WTC11 (cell line): Measurements from ENCODE around the gene SGIP1. TPM values are rescaled to one million over a fixed set of nuclear protein-coding genes. Genes with fewer than 3 reads are reported as not detected.

Experiments used
- ATAC-seq: fragments of 200-7000 bp; cut with Tn5 transposase; 2 replicates; pipeline ENCODE4 v1.10.0; 2021; ENCODE audit warnings: mild to moderate bottlenecking, moderate library complexity
- CTCF ChIA-PET: fragments of 300-600 bp; sonication (Branson Sonifier 250); formaldehyde crosslinking; loops from one replicate; lab custom pipeline; 2021; ENCODE audit warnings: antibody characterized with exemption; lab: Charles Lee
- POLR2A ChIA-PET: fragments of 350-600 bp; sonication (Branson Sonifier 250); formaldehyde crosslinking; loops from one replicate; lab custom pipeline; 2021; ENCODE audit warnings: antibody characterized with exemption; lab: Charles Lee
- DNase-seq: peaks from one replicate; pipeline ENCODE4 v3.0.0; 2021; ENCODE audit warnings: low spot score
- H3K27ac Mint-ChIP-seq: 2 replicates; pipeline ENCODE4 v1.8.0; 2021; ENCODE audit warnings: mixed read lengths
- H3K27me3 Mint-ChIP-seq: 2 replicates; pipeline ENCODE4 v1.8.0; 2021; ENCODE audit warnings: low read depth, mild to moderate bottlenecking, moderate library complexity, mixed read lengths
- H3K36me3 Mint-ChIP-seq: 2 replicates; pipeline ENCODE4 v1.8.0; 2021; ENCODE audit warnings: mixed read lengths
- H3K4me1 Mint-ChIP-seq: 2 replicates; pipeline ENCODE4 v1.8.0; 2022; ENCODE audit warnings: mixed read lengths
- H3K4me3 Mint-ChIP-seq: 2 replicates; pipeline ENCODE4 v1.8.0; 2021; ENCODE audit warnings: mild to moderate bottlenecking, moderate library complexity, mixed read lengths
- H3K9me3 Mint-ChIP-seq: 2 replicates; pipeline ENCODE4 v1.8.0; 2021; ENCODE audit warnings: mixed read lengths
- AR ChIP-seq: fragments of 250-450 bp; sonication (Bioruptor Pico); IDR thresholded peaks from 2 replicates; pipeline ENCODE4 v1.9.0; 2021; ENCODE audit warnings: mild to moderate bottlenecking
- E2F5 ChIP-seq: sonication (generic); formaldehyde crosslinking; IDR thresholded peaks from 2 replicates; pipeline ENCODE4 v1.8.1; 2022; ENCODE audit warnings: mild to moderate bottlenecking, moderate library complexity, missing genetic modification reagents
- ETV6 ChIP-seq: sonication (generic); formaldehyde crosslinking; IDR thresholded peaks from 2 replicates; pipeline ENCODE4 v1.8.1; 2022; ENCODE audit warnings: mild to moderate bottlenecking, missing genetic modification reagents
- GABPB1 ChIP-seq: sonication (generic); formaldehyde crosslinking; IDR thresholded peaks from 2 replicates; pipeline ENCODE4 v1.8.1; 2023; ENCODE audit warnings: mild to moderate bottlenecking, missing genetic modification reagents
- IRF1 ChIP-seq: sonication (generic); formaldehyde crosslinking; IDR thresholded peaks from 2 replicates; pipeline ENCODE4 v1.8.0; 2023; ENCODE audit warnings: missing genetic modification reagents
- JUN ChIP-seq: sonication (generic); formaldehyde crosslinking; IDR thresholded peaks from 2 replicates; pipeline ENCODE4 v1.8.0; 2023; ENCODE audit warnings: mild to moderate bottlenecking, missing genetic modification reagents
- KAT7 ChIP-seq: sonication (generic); formaldehyde crosslinking; IDR thresholded peaks from 2 replicates; pipeline ENCODE4 v1.8.1; 2023; ENCODE audit warnings: missing genetic modification reagents, mild to moderate bottlenecking, borderline replicate concordance
- MAX ChIP-seq: sonication (generic); formaldehyde crosslinking; IDR thresholded peaks from 2 replicates; pipeline ENCODE4 v1.8.0; 2022; ENCODE audit warnings: mild to moderate bottlenecking, missing genetic modification reagents
- MXD4 ChIP-seq: fragments of 250-450 bp; sonication (Bioruptor Pico); IDR thresholded peaks from 2 replicates; pipeline ENCODE4 v1.8.0; 2021; ENCODE audit warnings: mild to moderate bottlenecking, moderate library complexity, borderline replicate concordance
- NFYB ChIP-seq: sonication (generic); formaldehyde crosslinking; conservative IDR thresholded peaks from 2 replicates; pipeline ENCODE4 v1.8.0; 2022; ENCODE audit warnings: low read depth, missing genetic modification reagents
- NR2C2 ChIP-seq: sonication (generic); formaldehyde crosslinking; IDR thresholded peaks from 2 replicates; pipeline ENCODE4 v1.8.0; 2022; ENCODE audit warnings: mild to moderate bottlenecking, missing genetic modification reagents
- SMAD3 ChIP-seq: sonication (generic); formaldehyde crosslinking; IDR thresholded peaks from 2 replicates; pipeline ENCODE4 v1.8.0; 2022; ENCODE audit warnings: missing genetic modification reagents, mild to moderate bottlenecking, borderline replicate concordance
- STAT6 ChIP-seq: sonication (generic); formaldehyde crosslinking; conservative IDR thresholded peaks from 2 replicates; pipeline ENCODE4 v1.8.1; 2023; ENCODE audit warnings: mild to moderate bottlenecking, low read depth, missing genetic modification reagents, moderate library complexity
- ZNF219 ChIP-seq: sonication (generic); formaldehyde crosslinking; IDR thresholded peaks from 2 replicates; pipeline ENCODE4 v1.8.0; 2023; ENCODE audit warnings: missing genetic modification reagents, mild to moderate bottlenecking, borderline replicate concordance
- ZNF317 ChIP-seq: sonication (generic); formaldehyde crosslinking; IDR thresholded peaks from 2 replicates; pipeline ENCODE4 v1.8.1; 2023; ENCODE audit warnings: low read depth, mild to moderate bottlenecking, moderate library complexity, missing genetic modification reagents, borderline replicate concordance
- ZNF396 ChIP-seq: fragments of 250-450 bp; sonication (Bioruptor Pico); IDR thresholded peaks from 2 replicates; pipeline ENCODE4 v1.8.0; 2021; ENCODE audit warnings: mild to moderate bottlenecking, moderate library complexity, borderline replicate concordance
- ZNF425 ChIP-seq: fragments of 250-450 bp; sonication (Bioruptor Pico); conservative IDR thresholded peaks from 2 replicates; pipeline ENCODE4 v1.9.0; 2021; ENCODE audit warnings: mild to moderate bottlenecking
- ZNF532 ChIP-seq: fragments of 250-450 bp; sonication (Bioruptor Pico); IDR thresholded peaks from 2 replicates; pipeline ENCODE4 v1.9.0; 2021; ENCODE audit warnings: mild to moderate bottlenecking, borderline replicate concordance
- total RNA-seq: library from RNA; stranded (reverse); gene quantifications from 3 replicates; pipeline ENCODE4 v1.2.3, GENCODE V29; 2021

Gene SGIP1
- total RNA-seq, 1 experiment from 2014 or later = 3.9 TPM

GRCh38 chr1:66489151-66489550 lies 44.8 kb upstream of the SGIP1 start:
- H3K36me3 Mint-ChIP-seq = no peaks in the 10 kb centered on the region
- DNase-seq (no peak), ATAC-seq (no peak)
- H3K4me1 Mint-ChIP-seq = no peaks in the 10 kb centered on the region
- ChIA-PET POLR2A (no interaction called here), CTCF (no interaction called here)
- no peak overlapping the region for H3K27ac Mint-ChIP-seq
- no peaks in the 10 kb centered on the region for H3K9me3 Mint-ChIP-seq
- TF ChIP-seq ZNF396 (CRISPR knock-in tag) = no peak
- TF ChIP-seq STAT6 (CRISPR knock-in tag) = no peak
- TF ChIP-seq ZNF219 (CRISPR knock-in tag) = no peak
- no peak for TF ChIP-seq ETV6 (CRISPR knock-in tag)
- no peak for TF ChIP-seq JUN (CRISPR knock-in tag)
- TF ChIP-seq NFYB (CRISPR knock-in tag) = no peak
- TF ChIP-seq NR2C2 = no peak
- TF ChIP-seq KAT7 (CRISPR knock-in tag) = no peak
- TF ChIP-seq ZNF425 (CRISPR knock-in tag) = no peak
- TF ChIP-seq E2F5 (CRISPR knock-in tag) = no peak
- TF ChIP-seq MXD4 (CRISPR knock-in tag) = no peak
- TF ChIP-seq AR (CRISPR knock-in tag) = no peak
- no peak for TF ChIP-seq ZNF317 (CRISPR knock-in tag)
- no peak for TF ChIP-seq MAX (CRISPR knock-in tag)
- no peak for TF ChIP-seq ZNF532 (CRISPR knock-in tag)
- no peak for TF ChIP-seq IRF1
- no peak for TF ChIP-seq GABPB1 (CRISPR knock-in tag)
- no peak for TF ChIP-seq SMAD3 (CRISPR knock-in tag)
- H3K27me3 Mint-ChIP-seq = no peaks in the 10 kb centered on the region
- H3K4me3 Mint-ChIP-seq = no peak overlapping the region
